Camera-type eye (tissue), 1 donor: Measurements from ENCODE around the gene CDC42BPB. TPM values are rescaled to one million over a fixed set of nuclear protein-coding genes. Genes with fewer than 3 reads are reported as not detected.

Source experiments
- total RNA-seq: library from RNA; depleted of rRNA; stranded (reverse); fragments of >200 nt; gene quantifications from one replicate; pipeline ENCODE4 v1.2.3, GENCODE V29; 2014

The CDC42BPB gene, protein sequence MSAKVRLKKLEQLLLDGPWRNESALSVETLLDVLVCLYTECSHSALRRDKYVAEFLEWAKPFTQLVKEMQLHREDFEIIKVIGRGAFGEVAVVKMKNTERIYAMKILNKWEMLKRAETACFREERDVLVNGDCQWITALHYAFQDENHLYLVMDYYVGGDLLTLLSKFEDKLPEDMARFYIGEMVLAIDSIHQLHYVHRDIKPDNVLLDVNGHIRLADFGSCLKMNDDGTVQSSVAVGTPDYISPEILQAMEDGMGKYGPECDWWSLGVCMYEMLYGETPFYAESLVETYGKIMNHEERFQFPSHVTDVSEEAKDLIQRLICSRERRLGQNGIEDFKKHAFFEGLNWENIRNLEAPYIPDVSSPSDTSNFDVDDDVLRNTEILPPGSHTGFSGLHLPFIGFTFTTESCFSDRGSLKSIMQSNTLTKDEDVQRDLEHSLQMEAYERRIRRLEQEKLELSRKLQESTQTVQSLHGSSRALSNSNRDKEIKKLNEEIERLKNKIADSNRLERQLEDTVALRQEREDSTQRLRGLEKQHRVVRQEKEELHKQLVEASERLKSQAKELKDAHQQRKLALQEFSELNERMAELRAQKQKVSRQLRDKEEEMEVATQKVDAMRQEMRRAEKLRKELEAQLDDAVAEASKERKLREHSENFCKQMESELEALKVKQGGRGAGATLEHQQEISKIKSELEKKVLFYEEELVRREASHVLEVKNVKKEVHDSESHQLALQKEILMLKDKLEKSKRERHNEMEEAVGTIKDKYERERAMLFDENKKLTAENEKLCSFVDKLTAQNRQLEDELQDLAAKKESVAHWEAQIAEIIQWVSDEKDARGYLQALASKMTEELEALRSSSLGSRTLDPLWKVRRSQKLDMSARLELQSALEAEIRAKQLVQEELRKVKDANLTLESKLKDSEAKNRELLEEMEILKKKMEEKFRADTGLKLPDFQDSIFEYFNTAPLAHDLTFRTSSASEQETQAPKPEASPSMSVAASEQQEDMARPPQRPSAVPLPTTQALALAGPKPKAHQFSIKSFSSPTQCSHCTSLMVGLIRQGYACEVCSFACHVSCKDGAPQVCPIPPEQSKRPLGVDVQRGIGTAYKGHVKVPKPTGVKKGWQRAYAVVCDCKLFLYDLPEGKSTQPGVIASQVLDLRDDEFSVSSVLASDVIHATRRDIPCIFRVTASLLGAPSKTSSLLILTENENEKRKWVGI (N-terminal part only)
- total RNA-seq = 111 TPM

DNA sequence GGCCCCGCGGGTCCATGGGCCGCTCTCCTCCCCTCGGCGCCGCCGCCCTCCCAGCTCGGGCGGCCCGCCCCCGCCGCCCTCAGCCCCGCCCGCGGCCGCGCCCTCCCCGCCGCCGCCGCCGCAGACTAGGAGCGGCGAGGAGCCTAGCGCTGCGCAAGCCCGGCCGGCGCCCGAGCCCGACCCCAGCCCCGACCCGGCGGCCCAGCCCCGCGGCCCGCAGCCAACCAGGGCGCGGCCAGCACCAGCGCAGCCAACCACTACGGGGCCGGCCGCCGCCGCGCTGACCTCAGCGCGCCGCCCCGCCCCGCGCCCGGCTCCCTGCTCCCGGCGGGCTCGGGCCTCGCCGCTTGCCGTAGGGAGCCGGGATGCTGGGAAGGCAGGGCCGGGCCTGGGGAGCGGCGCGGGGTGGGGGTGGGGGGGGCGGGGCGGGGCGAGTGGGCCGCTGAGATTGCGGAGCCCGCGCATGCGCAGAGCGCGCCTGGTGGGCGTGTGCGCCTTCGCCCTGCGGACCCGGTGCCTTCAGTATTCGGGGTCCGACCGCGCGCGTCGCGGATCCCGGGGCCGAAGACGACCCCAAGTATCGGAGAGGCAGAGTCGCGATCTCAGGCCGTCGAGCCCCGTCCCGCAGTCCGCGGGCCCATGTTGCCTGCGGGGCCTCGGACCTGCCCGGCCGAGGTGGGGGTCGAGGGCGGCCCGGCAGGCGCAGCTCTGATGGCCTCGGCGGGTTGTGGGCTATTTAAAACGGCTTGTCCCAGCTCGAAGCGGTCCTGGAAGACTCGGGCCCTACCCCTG, at the start of gene CDC42BPB:
CDC42BPB (minus strand) TSS at position 178 of the 792 bp plus-strand sequence. CDS start 376 bp downstream, outside the sequence.

DNA sequence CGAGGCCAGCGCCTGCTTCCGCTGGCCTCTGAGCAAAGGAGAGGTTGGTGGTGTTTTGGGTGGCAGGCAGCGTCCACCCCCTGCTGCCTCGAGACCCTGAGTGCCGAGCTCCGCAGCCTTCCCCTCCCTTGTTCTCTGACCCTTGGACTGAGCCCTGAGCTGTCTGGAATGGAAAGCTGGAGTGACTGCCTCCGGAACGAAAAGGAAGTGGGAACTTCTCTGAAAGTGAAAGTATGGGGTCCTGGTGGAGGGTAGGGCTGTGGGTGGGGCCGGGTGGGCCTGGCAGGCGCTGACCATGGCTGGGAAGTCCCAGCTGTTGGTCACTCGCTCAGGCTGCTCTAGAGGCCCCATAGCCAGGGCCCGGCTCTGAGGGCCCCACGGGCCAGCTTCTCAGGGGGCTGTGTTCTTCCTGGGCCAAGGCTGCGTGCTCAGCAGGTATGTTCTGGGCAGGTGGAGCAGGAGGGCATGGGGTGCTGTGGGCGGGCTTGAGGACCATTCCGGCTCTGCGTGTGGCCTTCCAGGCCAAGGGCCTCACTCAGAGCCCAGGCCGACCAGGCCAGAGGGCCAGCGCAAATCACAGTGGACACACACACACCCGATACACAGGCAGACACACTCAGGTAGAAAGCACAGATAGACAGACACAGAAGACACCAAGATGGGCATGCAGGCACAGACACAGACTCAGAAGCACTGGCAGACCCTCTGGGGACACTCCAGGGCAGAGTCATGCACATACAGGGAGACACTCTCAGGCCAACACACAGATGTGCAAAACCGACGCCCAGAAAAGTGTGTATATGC, 37.3 kb upstream of the CDC42BPB start, which contains the start of gene EXOC3L4:
EXOC3L4 (plus strand) TSS at position 320 of the 804 bp plus-strand sequence. CDS start 5,495 bp downstream, outside the sequence.

DNA sequence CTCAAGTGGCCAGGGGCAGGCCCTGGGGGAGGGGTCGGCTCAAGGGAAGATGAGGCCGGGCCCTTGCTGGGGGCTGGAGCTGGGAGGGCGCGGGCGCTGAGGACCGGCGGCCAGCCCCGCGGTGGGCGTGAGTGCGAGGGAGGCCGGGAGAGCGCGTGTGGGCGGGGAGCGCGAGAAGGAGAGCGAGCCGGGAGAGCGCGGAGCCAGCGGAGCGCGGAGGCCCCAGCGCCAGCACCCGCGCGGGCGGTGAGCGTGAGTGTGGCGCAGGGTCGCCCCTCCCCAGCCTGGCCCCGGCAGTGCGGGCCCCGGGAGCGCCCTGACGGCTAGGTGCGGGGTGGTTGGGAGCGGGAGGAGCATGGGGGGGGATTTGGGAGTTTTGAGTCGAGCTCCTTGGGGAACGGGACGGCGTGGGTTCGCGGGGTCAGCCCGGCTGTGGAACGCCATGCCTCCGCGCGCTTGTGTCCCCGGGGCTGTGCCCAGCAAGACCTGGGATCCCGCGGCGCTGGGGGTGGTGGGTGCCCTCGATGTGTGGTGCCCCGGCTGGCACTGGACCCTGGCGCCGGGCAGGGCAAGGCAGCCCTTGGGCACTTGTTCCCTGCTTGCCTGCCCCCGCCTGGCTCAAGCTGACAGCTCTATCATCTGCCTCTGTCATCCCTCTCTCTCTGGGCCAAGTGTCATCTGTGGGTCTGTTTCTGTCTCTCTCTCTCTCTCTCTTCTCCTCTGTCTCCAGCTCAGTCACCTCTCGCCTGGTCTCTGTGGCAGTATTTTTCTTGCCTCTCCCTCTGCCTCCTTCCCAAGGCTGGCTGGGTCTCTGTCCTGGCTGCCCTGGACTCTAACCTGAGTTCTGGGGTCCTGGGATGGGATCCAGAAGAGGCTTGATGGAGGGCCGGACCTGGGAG, 26.9 kb upstream of the CDC42BPB start, which contains the start of gene LBHD2:
LBHD2 (plus strand) TSS at position 190 of the 899 bp plus-strand sequence. CDS start 1,803 bp downstream, outside the sequence.

DNA sequence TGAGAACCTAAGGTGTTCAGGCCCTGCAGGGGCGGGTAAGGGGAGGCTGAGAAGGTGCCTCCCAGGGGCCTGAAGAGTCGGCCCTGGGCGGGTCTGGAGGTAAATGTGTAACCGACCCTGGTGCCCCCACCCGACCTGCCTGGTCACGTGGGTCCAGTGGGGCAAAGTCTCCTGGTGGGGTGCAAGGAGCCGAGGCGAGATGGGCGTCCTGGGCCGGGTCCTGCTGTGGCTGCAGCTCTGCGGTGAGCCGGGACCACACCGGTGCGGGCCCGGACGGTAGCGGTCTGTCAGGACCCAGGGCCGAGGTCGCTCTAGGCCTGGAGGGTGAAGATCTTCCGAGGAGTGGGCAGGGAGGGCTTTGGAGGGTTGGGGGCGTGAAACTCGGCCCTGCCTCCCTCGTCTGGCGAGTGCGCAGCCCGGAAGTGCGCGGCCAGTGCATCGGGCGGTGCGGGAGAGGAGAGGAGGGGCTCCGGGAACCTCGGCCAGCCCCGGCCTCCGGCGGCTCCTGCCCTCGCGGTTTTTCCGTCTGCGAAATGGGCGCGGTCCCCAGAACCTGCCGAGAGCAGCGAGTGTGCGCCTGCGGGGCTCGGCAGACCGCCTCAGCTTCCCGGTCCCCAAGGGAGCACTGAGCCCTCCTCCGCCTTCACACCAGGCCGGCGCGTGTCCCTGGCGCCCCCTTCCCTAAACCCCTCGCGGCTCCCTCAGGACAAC, 134.7 kb downstream of the CDC42BPB start, which contains the start of gene AMN:
AMN (plus strand) TSS at position 174 of the 711 bp plus-strand sequence; CDS start at position 200, 26 bp downstream.

Other genes with a start within 250 kb of the CDC42BPB start
- gene AMN, start 134.9 kb downstream of the CDC42BPB start, total RNA-seq = 0.33 TPM
- not detected for gene LBHD2, start 26.7 kb upstream of the CDC42BPB start, total RNA-seq
- gene EXOC3L4, start 37.2 kb upstream of the CDC42BPB start, total RNA-seq = 0.16 TPM
- 42.7 TPM for gene TNFAIP2, start 65.9 kb upstream of the CDC42BPB start, total RNA-seq